Activated T-cell treated with anti-CD3 and anti-CD28 coated beads, Interleukin-2, amount 50 U/mL, for 72 hours (primary cell): ENCODE data around the gene RIPOR2. TPM values are rescaled to one million over a fixed set of nuclear protein-coding genes. Genes with fewer than 3 reads are reported as not detected.

ENCODE experiments used
- ATAC-seq, 2 donors: fragments of 150-1000 bp; cut with Tn5 transposase; replicated peaks in 1 of 2; 2 replicates each; pipeline ENCODE4 v1.10.0; 2021; ENCODE audit warnings: moderate library complexity in 2 of 2, mild to moderate bottlenecking in 1 of 2
- DNase-seq, 2 donors: peaks; one replicate each; pipeline ENCODE4 v3.0.0; 2021 to 2022; ENCODE audit warnings: mixed read lengths in 1 of 2
- H3K27ac Mint-ChIP-seq: one replicate; pipeline ENCODE4 v1.8.0; 2022; ENCODE audit warnings: mild to moderate bottlenecking, moderate library complexity, mixed read lengths
- H3K27me3 Mint-ChIP-seq: one replicate; pipeline ENCODE4 v1.8.0; 2022; ENCODE audit warnings: low read depth, mixed read lengths
- H3K36me3 Mint-ChIP-seq, 2 donors: one replicate each; pipeline ENCODE4 v1.8.0; 2022; ENCODE audit warnings: mixed read lengths in 2 of 2, mild to moderate bottlenecking in 1 of 2; ENCODE audit not compliant: insufficient read depth in 2 of 2
- H3K4me1 Mint-ChIP-seq: one replicate; pipeline ENCODE4 v1.8.0; 2022; ENCODE audit warnings: low read depth, mixed read lengths
- H3K4me3 Mint-ChIP-seq, 2 donors: one replicate each; pipeline ENCODE4 v1.8.0; 2022; ENCODE audit warnings: mild to moderate bottlenecking in 2 of 2, mixed read lengths in 2 of 2, moderate library complexity in 2 of 2
- H3K9me3 Mint-ChIP-seq, 2 donors: one replicate each; pipeline ENCODE4 v1.8.0; 2022; ENCODE audit warnings: mixed read lengths in 2 of 2
- total RNA-seq, 2 donors: library from RNA; stranded (reverse); gene quantifications; one replicate each; pipeline ENCODE4 v1.2.3, GENCODE V29; 2022

Gene RIPOR2
- total RNA-seq, 2 donors from 2014 or later: 67.0 to 69.7 TPM

DNA sequence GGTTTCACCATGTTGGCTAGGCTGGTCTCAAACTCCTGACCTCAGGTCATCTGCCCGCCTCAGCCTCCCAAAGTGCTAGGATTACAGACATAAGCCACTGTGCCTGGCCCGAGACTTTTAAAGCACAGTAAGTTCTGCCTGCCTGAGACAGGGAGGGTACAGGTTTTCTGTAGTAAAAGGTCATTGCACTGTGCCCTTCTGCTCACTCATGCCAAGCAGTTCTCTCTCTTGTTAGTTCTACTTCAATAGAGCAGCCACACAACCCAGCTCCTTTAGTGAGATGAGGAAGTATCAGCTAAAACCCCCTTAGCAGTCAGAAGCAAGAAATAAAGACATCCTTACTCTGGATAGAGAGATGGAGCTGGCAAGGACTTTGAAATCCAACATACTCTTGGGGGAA lies 84.7 kb downstream of the RIPOR2 start:
- peaks cover 19% of the 10 kb centered on the region for H3K4me1 Mint-ChIP-seq
- peak overlapping the region; percentile 85 for H3K27ac Mint-ChIP-seq
- ATAC-seq: no peak
- no peaks in the 10 kb centered on the region for H3K27me3 Mint-ChIP-seq
- no peak for DNase-seq
- H3K9me3 Mint-ChIP-seq: no peaks in the 10 kb centered on the region
- H3K36me3 Mint-ChIP-seq: peaks cover 8 to 43% of the 10 kb centered on the region in 2 donors
- H3K4me3 Mint-ChIP-seq: no peak overlapping the region

GRCh38 chr6:24849713-24850112 lies 86.0 kb downstream of the RIPOR2 start:
- peak in 1 of 2 donors; percentile 62 for ATAC-seq
- Mint-ChIP-seq H3K4me3 (no peak overlapping the region), H3K27me3 (no peaks in the 10 kb centered on the region), H3K27ac (peak overlapping the region; percentile 88), H3K4me1 (peaks cover 23% of the 10 kb centered on the region), H3K9me3 (no peaks in the 10 kb centered on the region), H3K36me3 (peaks cover 8 to 43% of the 10 kb centered on the region in 2 donors)
- no peak for DNase-seq

GRCh38 chr6:24848461-24848860 lies 87.3 kb downstream of the RIPOR2 start:
- Mint-ChIP-seq H3K4me1 (peaks cover 29% of the 10 kb centered on the region), H3K9me3 (no peaks in the 10 kb centered on the region), H3K4me3 (no peak overlapping the region), H3K36me3 (peaks cover 9 to 41% of the 10 kb centered on the region in 2 donors), H3K27me3 (no peaks in the 10 kb centered on the region), H3K27ac (peak overlapping the region; percentile 78)
- ATAC-seq (no peak), DNase-seq (no peak)

- ATAC-seq: no peak
- H3K27ac Mint-ChIP-seq: peak overlapping the region; percentile 78
- peaks cover 12 to 47% of the 10 kb centered on the region in 2 donors for H3K36me3 Mint-ChIP-seq
These were observed 88.4 kb downstream of the RIPOR2 start for GRCh38 chr6:24847402-24847801.

DNA sequence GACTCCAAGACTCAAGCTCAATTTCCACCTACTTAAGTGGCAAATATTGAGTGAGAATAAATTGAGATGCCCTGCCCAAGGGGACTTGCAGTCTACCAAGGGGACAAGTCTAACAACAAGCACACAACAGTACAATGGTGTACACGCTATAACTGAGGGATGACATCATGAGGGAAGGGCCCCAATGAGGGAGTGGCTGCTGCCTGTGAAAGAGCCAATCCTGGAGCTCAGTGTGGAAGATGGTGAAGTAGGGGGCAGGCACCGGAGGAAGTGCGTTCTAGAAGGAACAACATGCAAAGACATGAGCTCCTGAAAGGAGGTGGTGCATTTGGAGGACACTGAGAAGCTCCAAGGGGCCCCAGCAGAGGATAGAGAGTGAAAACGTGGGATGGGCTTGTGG lies 90.2 kb downstream of the RIPOR2 start:
- Mint-ChIP-seq H3K36me3 (peaks cover 16 to 40% of the 10 kb centered on the region in 2 donors), H3K27ac (peak overlapping the region; percentile 30), H3K27me3 (no peaks in the 10 kb centered on the region), H3K9me3 (no peaks in the 10 kb centered on the region), H3K4me1 (peaks cover 45% of the 10 kb centered on the region), H3K4me3 (no peak overlapping the region)
- no peak for DNase-seq
- no peak for ATAC-seq

More at GRCh38 chr6:24847402-24847801, 88.4 kb downstream of the RIPOR2 start:
- H3K4me3 Mint-ChIP-seq: no peak overlapping the region
- DNase-seq: no peak
- no peaks in the 10 kb centered on the region for H3K9me3 Mint-ChIP-seq
- H3K27me3 Mint-ChIP-seq: no peaks in the 10 kb centered on the region
- H3K4me1 Mint-ChIP-seq: peaks cover 37% of the 10 kb centered on the region

- no peak for DNase-seq
- Mint-ChIP-seq H3K4me1 (peaks cover 47% of the 10 kb centered on the region), H3K27ac (peak overlapping the region; percentile 30), H3K4me3 (no peak overlapping the region), H3K27me3 (no peaks in the 10 kb centered on the region), H3K36me3 (peaks cover 17 to 40% of the 10 kb centered on the region in 2 donors), H3K9me3 (no peaks in the 10 kb centered on the region)
- no peak for ATAC-seq
These were observed 90.9 kb downstream of the RIPOR2 start for GRCh38 chr6:24844903-24845302.

GRCh38 chr6:24844061-24844460 lies 91.7 kb downstream of the RIPOR2 start:
- Mint-ChIP-seq H3K4me1 (peaks cover 52% of the 10 kb centered on the region), H3K4me3 (no peak overlapping the region), H3K27ac (no peak overlapping the region), H3K27me3 (no peaks in the 10 kb centered on the region), H3K9me3 (no peaks in the 10 kb centered on the region), H3K36me3 (peaks cover 15 to 38% of the 10 kb centered on the region in 2 donors)
- DNase-seq (no peak), ATAC-seq (no peak)

GRCh38 chr6:24840187-24840586 lies 95.6 kb downstream of the RIPOR2 start:
- no peaks in the 10 kb centered on the region for H3K27me3 Mint-ChIP-seq
- H3K36me3 Mint-ChIP-seq: peaks cover 14 to 31% of the 10 kb centered on the region in 2 donors
- peak overlapping the region; percentile 28 for H3K27ac Mint-ChIP-seq
- H3K4me3 Mint-ChIP-seq: peak overlapping the region in 1 of 2 donors; percentile 10
- DNase-seq: no peak
- H3K4me1 Mint-ChIP-seq: peaks cover 59% of the 10 kb centered on the region
- ATAC-seq: no peak
- peaks cover 0 to 1% of the 10 kb centered on the region in 2 donors for H3K9me3 Mint-ChIP-seq

DNA sequence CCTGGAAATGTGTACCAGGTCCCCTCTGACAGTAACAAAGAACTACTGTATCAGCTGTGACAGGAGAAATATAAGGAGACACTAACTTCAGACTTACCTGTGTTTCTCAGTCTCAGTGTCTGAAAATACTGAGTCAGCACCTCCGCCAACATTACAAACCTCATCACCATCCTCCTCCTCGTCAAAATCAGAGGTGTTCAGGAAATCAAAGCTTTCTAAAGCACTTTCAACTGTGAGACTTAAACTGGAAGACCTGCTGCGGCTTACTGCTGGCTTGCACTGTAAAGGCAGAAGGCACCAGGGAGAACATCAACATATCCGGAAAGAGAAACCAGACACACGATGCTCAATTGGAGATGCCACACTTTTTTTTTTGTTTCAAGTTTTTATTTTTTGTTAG lies 96.8 kb downstream of the RIPOR2 start:
- peaks cover 0 to 1% of the 10 kb centered on the region in 2 donors for H3K9me3 Mint-ChIP-seq
- peak overlapping the region; percentile 47 for H3K27ac Mint-ChIP-seq
- ATAC-seq: peak; percentile 29 to 61
- peaks cover 17 to 39% of the 10 kb centered on the region in 2 donors for H3K36me3 Mint-ChIP-seq
- DNase-seq: no peak
- H3K4me3 Mint-ChIP-seq: peak overlapping the region in 1 of 2 donors; percentile 64
- peaks cover 67% of the 10 kb centered on the region for H3K4me1 Mint-ChIP-seq
- no peaks in the 10 kb centered on the region for H3K27me3 Mint-ChIP-seq

DNA sequence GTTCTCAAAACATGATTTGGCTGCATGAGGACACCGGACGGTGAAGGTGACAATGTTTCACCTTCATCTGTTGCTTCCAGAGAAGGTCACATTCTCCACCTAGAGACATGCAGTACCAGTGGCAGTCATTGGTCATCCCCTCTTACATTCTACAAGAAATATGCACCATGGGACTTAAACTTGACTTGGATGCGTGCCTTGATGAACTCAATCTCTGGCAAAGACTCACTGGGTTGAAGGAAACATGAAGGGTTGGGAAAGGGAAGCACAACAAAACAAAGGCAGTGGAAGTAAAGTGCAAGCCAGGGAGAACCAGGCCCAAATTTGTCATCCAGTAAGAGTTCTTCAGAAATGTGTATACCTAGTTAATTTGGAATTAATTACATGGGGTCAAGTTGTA lies 97.7 kb downstream of the RIPOR2 start:
- ATAC-seq (no peak), DNase-seq (no peak)
- no peak overlapping the region for H3K4me3 Mint-ChIP-seq
- peaks cover 18 to 34% of the 10 kb centered on the region in 2 donors for H3K36me3 Mint-ChIP-seq
- H3K27me3 Mint-ChIP-seq: no peaks in the 10 kb centered on the region
- H3K9me3 Mint-ChIP-seq: peaks cover 0 to 1% of the 10 kb centered on the region in 2 donors
- H3K4me1 Mint-ChIP-seq: peaks cover 62% of the 10 kb centered on the region
- H3K27ac Mint-ChIP-seq: peak overlapping the region; percentile 69

DNA sequence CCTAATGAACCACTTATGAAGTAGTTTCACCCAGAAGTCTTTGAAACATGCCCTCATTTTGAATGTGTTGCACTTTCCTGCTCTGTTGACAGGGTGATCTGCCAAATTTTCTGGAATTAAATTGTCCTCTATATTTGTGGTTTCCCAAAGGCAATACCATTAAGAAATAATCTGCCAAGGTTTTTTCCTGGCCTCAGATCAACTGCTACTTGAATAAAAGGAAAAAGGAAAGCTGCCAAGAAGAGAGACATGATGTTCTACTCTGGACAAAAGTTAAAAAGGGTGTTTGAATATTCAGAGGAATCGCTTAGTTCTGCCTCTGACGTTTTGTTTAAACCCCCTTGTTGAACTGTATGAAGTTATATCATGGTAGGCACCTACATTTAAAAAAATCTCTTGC lies 99.7 kb downstream of the RIPOR2 start:
- Mint-ChIP-seq H3K36me3 (peaks cover 15 to 28% of the 10 kb centered on the region in 2 donors), H3K4me1 (peaks cover 74% of the 10 kb centered on the region), H3K4me3 (no peak overlapping the region), H3K27me3 (no peaks in the 10 kb centered on the region), H3K27ac (peak overlapping the region; percentile 87), H3K9me3 (peaks cover 0 to 1% of the 10 kb centered on the region in 2 donors)
- ATAC-seq: no peak
- no peak for DNase-seq

- ATAC-seq (no peak), DNase-seq (no peak)
- Mint-ChIP-seq H3K9me3 (peaks cover 0 to 1% of the 10 kb centered on the region in 2 donors), H3K27me3 (no peaks in the 10 kb centered on the region), H3K4me1 (peaks cover 52% of the 10 kb centered on the region), H3K36me3 (peaks cover 12 to 14% of the 10 kb centered on the region in 2 donors), H3K4me3 (no peak overlapping the region), H3K27ac (peak overlapping the region; percentile 47)
These were observed 101.9 kb downstream of the RIPOR2 start for GRCh38 chr6:24833711-24834386.

DNA sequence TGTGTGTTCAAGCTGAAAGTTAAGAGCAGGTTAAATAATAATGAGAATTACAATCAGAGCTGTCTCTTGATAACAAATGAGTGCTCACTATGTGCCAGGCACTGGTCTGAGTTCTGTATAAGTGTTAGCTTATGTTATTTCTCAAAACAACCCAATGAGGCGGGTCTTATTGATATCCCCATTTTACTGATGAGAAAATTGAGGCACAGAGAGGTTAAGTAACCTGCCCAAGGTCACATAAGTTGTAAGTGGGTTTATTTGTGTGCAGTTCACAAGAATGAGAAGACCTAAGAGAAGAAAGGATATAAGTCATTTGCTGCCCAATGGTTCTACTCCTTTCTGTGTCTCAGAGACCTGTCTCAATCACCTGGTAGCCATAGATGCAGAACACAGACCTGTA lies 103.0 kb downstream of the RIPOR2 start:
- Mint-ChIP-seq H3K36me3 (peaks cover 12 to 13% of the 10 kb centered on the region in 2 donors), H3K9me3 (no peaks in the 10 kb centered on the region), H3K4me1 (peaks cover 51% of the 10 kb centered on the region), H3K4me3 (no peak overlapping the region), H3K27ac (peak overlapping the region; percentile 92), H3K27me3 (no peaks in the 10 kb centered on the region)
- DNase-seq: no peak
- ATAC-seq: no peak
